Raji (cell line): ENCODE data around the gene GP1BB.

Experiments
- POLR2A ChIP-seq: IDR thresholded peaks from 2 replicates; pipeline ENCODE4 v1.6.1; 2011; ENCODE audit warnings: low read depth, low read length, control low read depth; ENCODE audit not compliant: insufficient read depth

GP1BB gene

GRCh38 chr22:19688301-19689290 is 34.7 kb upstream of the GP1BB start:
- no peak for TF ChIP-seq POLR2A

- no peak for TF ChIP-seq POLR2A
Observed at GRCh38 chr22:19689408-19689807, 33.9 kb upstream of the GP1BB start.

- TF ChIP-seq POLR2A: no peak
Observed at GRCh38 chr22:19691007-19691720, 32.2 kb upstream of the GP1BB start.

- TF ChIP-seq POLR2A: no peak
Observed at GRCh38 chr22:19691721-19692341, 31.5 kb upstream of the GP1BB start.

- no peak for TF ChIP-seq POLR2A
Observed at GRCh38 chr22:19693581-19693980, 29.8 kb upstream of the GP1BB start.

- no peak for TF ChIP-seq POLR2A
Observed at GRCh38 chr22:19693981-19694670, 29.2 kb upstream of the GP1BB start.

- TF ChIP-seq POLR2A: no peak
Observed at GRCh38 chr22:19694696-19695095, 28.6 kb upstream of the GP1BB start.

GRCh38 chr22:19696504-19697276 is 26.6 kb upstream of the GP1BB start:
- no peak for TF ChIP-seq POLR2A

- TF ChIP-seq POLR2A: no peak
Observed at GRCh38 chr22:19700790-19701419, 22.4 kb upstream of the GP1BB start.

- no peak for TF ChIP-seq POLR2A
Observed at GRCh38 chr22:19701420-19702145, 21.8 kb upstream of the GP1BB start.

GRCh38 chr22:19703869-19704268 is 19.5 kb upstream of the GP1BB start:
- no peak for TF ChIP-seq POLR2A

GRCh38 chr22:19704355-19705015 is 18.9 kb upstream of the GP1BB start:
- TF ChIP-seq POLR2A: no peak
